Coronary artery (tissue), 2 donors: ENCODE data around the gene RPH3AL.

Experiments
- DNase-seq: peaks from one replicate; pipeline ENCODE4 v3.0.0-alpha.2; 2017; ENCODE audit warnings: low spot score
- H3K27ac ChIP-seq, 2 donors: fragments of 200-600 bp; sonication (generic); one replicate each; pipeline ENCODE4 v1.5.1; 2016 to 2019
- H3K4me3 ChIP-seq: fragments of 200-600 bp; sonication (generic); 2 replicates; pipeline ENCODE4 v1.5.1; 2016; ENCODE audit warnings: mild to moderate bottlenecking, moderate library complexity
- TF ChIP-seq, protein P1 (sequence below): fragments of 200-600 bp; sonication (generic); IDR thresholded peaks from one replicate; pipeline ENCODE4 v1.5.1; 2019; ENCODE audit warnings: antibody characterized with exemption

RPH3AL gene

DNA sequence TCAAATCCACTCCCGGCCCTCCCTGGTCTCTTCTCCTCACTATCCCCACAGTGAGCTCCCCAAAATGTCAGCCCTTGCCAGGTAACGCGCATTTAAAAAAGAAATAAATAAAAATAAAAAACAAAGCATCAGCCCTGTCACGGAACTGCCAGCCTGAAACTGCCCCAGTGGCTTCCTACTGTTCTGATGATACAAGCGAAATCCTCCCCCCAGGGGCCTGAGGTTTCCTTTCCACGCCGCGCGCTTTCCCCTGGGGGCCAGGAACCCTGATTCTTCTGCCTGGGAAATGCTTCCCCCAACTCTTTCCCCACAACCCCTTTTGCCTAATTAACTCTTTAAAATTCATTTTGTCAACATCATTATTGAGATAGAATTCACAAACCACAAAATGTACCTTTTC lies 12.2 kb upstream of the RPH3AL start:
- TF ChIP-seq, protein P1, sequence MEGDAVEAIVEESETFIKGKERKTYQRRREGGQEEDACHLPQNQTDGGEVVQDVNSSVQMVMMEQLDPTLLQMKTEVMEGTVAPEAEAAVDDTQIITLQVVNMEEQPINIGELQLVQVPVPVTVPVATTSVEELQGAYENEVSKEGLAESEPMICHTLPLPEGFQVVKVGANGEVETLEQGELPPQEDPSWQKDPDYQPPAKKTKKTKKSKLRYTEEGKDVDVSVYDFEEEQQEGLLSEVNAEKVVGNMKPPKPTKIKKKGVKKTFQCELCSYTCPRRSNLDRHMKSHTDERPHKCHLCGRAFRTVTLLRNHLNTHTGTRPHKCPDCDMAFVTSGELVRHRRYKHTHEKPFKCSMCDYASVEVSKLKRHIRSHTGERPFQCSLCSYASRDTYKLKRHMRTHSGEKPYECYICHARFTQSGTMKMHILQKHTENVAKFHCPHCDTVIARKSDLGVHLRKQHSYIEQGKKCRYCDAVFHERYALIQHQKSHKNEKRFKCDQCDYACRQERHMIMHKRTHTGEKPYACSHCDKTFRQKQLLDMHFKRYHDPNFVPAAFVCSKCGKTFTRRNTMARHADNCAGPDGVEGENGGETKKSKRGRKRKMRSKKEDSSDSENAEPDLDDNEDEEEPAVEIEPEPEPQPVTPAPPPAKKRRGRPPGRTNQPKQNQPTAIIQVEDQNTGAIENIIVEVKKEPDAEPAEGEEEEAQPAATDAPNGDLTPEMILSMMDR: no peak
- no peak overlapping the region for H3K4me3 ChIP-seq
- no peak for DNase-seq

DNA sequence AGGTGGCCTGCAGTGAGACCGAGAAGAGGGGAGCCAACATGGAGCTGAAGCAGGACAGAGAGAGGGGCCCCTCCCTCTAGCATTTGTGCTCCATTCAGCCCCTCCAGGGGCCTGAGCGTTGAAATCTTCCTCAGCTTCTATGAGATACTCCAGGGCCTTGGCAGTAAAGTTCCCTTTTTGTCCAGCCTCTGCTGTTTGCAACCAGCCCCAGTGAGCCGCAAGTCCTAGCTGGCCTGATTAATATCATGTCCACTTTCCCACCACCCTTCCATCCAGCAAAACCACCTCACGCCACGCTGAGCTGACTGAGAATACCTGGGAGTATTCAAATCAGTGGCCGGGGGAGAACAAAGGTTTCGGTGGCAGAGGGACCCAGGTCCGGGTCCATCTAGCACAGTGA lies 11.7 kb upstream of the RPH3AL start:
- Histone ChIP-seq H3K27ac (no peak overlapping the region), H3K4me3 (no peak overlapping the region)
- TF ChIP-seq, protein P1: no peak
- DNase-seq: no peak

More for the DNA sequence above, 12.2 kb upstream of the RPH3AL start:
- H3K27ac ChIP-seq: no peak overlapping the region

DNA sequence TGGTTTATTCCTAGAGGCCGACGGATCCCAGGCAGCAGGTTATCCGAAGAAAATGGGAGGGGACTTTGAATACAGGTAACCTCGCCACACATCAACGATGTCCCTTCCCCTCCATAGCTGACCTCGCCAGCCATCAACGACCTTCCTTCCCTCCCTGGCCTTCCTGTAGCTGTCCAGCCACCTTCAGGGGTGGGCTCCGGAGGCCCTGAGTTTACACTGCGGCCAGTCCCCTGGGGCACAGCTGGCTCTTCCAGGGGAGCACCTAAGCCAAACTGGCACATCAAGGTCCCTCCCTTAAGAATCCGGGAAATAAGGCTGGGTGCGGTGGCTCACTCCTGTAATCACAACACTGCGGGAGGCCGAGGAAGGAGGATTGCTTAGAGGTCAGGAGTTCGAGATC lies 10.1 kb upstream of the RPH3AL start:
- Histone ChIP-seq H3K27ac (no peak overlapping the region), H3K4me3 (no peak overlapping the region)
- TF ChIP-seq, protein P1: no peak
- DNase-seq: no peak

DNA sequence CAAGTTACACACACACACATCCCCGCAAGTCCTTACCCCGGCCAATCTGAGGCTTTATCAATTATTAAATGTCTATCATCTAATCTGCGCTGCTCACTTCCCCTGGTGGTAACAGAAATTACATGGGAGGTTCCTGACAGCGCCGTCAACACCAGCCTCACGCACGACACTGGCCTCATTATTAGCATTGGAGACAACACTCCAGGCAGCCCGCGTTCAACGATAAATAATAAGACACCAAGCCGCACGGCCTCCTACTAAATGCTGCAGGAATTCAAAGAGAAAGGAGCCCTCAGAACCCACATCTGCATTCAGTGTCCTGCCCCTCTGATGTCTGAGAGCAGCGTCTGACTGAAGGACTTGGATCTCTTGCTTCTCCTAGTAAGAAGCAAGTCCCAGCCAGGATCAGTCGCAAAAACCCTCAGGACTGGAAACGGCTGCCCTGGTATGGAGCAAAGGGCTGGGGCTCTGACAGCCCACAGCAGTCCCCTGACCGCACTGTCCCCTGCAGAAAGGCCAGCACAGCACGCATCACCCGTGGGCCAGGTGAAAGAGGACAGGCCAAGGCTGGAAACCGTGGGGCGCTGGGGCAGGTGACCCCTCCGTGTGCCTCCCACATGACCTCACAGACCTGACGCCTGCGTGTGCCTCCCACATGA lies 7.6 kb upstream of the RPH3AL start:
- TF ChIP-seq, protein P1: no peak
- DNase-seq: no peak
- H3K27ac ChIP-seq: no peak overlapping the region
- no peak overlapping the region for H3K4me3 ChIP-seq

DNA sequence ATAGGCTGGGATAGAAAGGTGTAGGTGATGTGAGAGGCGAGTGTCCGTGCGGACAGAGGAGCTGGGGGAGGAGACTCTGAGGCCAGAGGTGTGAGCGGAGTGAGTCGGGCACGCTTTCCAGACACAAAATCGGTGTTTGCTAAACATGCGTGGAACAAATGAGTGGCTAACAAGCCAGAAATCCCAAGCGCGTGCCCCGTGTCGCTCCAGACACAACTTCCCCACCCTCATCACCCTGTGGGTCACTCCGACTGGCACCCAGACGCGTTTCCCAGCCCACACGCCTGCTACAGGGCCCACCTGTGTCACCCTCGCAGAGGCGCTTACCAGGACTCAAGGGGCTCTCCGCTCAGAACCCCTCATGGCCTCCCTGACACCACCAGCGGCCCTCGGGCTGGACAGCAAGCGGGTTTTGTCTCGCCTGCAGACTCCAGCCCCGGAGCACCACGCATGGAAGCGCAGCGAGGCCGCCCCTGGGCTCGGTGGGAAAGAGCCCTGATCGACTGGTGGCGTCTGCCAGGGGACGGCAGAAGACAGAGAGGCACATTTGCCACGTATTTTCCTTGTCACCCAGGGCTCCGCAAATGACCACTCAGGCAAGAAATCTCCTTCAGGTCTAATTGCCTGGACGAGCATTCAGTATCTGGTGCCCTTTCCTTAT lies 6.0 kb upstream of the RPH3AL start:
- no peak for DNase-seq
- no peak overlapping the region for H3K4me3 ChIP-seq
- no peak overlapping the region for H3K27ac ChIP-seq
- TF ChIP-seq, protein P1: no peak

DNA sequence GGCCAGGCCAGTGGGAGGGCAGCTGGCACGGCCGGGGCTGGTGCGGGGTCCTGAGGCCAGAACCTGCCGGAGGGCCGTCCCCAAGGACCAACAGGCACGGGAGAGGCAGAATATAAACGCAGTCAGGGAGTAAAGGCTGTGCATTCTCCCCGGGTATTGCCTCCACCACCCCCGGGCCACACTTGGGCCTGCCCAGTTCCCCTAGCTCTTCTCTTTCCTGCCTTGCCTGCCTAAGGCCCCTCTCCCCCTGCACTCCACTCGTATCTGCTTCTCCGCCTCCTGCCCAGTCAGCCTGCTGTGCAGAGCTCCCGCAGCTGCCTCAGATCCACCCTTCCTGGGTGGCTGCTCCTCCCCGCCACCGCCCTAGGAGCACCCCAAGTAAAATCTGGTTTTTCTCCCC lies 5.0 kb upstream of the RPH3AL start:
- TF ChIP-seq, protein P1: no peak
- H3K4me3 ChIP-seq: no peak overlapping the region
- no peak overlapping the region for H3K27ac ChIP-seq
- DNase-seq: no peak
